Effector memory CD4-positive, alpha-beta T cell (primary cell): ENCODE results near the gene DMAC2.
"Not testable (repeated sequence)": the region's sequence is repeated elsewhere in the genome, so short reads cannot be mapped to it uniquely, and the experiment has no call there.

ENCODE experiments used
- DNase-seq, 3 donors: peaks; one replicate each; pipeline ENCODE4 v3.0.0-alpha.2; 2020
- H3K27ac ChIP-seq: 2 replicates; pipeline ENCODE4 v1.7.0; 2013; ENCODE audit warnings: mild to moderate bottlenecking, low read length, moderate library complexity; ENCODE audit not compliant: insufficient read depth, poor library complexity, severe bottlenecking
- H3K27me3 ChIP-seq: replicated peaks from 2 replicates; pipeline ENCODE4 v1.7.0; 2013; ENCODE audit warnings: mild to moderate bottlenecking, low read length; ENCODE audit not compliant: insufficient read depth, control insufficient read depth, poor library complexity, severe bottlenecking
- H3K36me3 ChIP-seq: 2 replicates; pipeline ENCODE4 v1.7.0; 2013; ENCODE audit warnings: mild to moderate bottlenecking, low read length, moderate library complexity; ENCODE audit not compliant: control insufficient read depth, insufficient read depth
- H3K4me1 ChIP-seq: 2 replicates; pipeline ENCODE4 v1.7.0; 2013; ENCODE audit warnings: low read length, mild to moderate bottlenecking; ENCODE audit not compliant: control insufficient read depth, insufficient read depth, poor library complexity, severe bottlenecking
- H3K4me3 ChIP-seq: 2 replicates; pipeline ENCODE4 v1.7.0; 2013; ENCODE audit warnings: low read length, low read depth, mild to moderate bottlenecking; ENCODE audit not compliant: insufficient read depth, poor library complexity, severe bottlenecking
- H3K9me3 ChIP-seq: 2 replicates; pipeline ENCODE4 v1.7.0; 2013; ENCODE audit warnings: mild to moderate bottlenecking, low read length, moderate library complexity; ENCODE audit not compliant: control insufficient read depth

The DMAC2 gene

GRCh38 chr19:41384351-41384750 lies 55.4 kb downstream of the DMAC2 start:
- no peaks in the 10 kb centered on the region for H3K9me3 ChIP-seq
- peaks cover 19% of the 10 kb centered on the region for H3K36me3 ChIP-seq
- H3K4me3 ChIP-seq, result no peak overlapping the region
- H3K4me1 ChIP-seq, result no peaks in the 10 kb centered on the region
- no peak overlapping the region for H3K27ac ChIP-seq
- H3K27me3 ChIP-seq, result no peaks in the 10 kb centered on the region
- DNase-seq, result no peak

DNA sequence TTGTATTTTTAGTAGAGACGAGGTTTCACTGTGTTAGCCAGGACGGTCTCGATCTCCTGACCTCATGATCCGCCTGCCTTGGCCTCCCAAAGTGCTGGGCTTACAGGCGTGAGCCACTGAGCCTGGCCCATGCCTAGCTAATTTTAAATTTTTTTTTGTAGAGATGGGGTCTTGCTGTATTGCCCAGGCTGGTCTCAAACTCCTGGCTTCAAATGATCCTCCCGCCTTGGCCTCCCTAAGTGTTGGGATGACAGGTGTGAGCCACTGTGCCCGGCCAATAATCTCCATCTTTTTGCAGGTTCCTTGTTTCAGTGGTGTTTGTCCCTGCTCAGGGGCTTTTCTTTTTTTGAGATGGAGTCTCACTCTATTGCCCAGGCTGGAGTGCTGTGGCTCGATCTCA lies 58.2 kb downstream of the DMAC2 start:
- not testable (repeated sequence) for H3K4me3 ChIP-seq, H3K4me1 ChIP-seq, H3K27me3 ChIP-seq, H3K36me3 ChIP-seq, H3K27ac ChIP-seq, H3K9me3 ChIP-seq, DNase-seq
